Endothelial cell of umbilical vein (primary cell): ENCODE data around the gene SPEF1. TPM values are rescaled to one million over a fixed set of nuclear protein-coding genes. Genes with fewer than 3 reads are reported as not detected.
A peak's percentile ranks its signal among the peaks of the same experiment; 100 is the strongest.

Experiments
- BruUV-seq: library from RNA; stranded (reverse); fragments of 400-500 nt; replicated peaks from 2 replicates; lab custom pipeline; 2021; lab: Mats Ljungman, UMichigan
- CTCF ChIA-PET: fragments of 300-600, 350-600 bp; sonication (Branson Sonifier 250); formaldehyde crosslinking; loops from one replicate; lab custom pipeline; 2021; ENCODE audit warnings: antibody characterized with exemption, inconsistent platforms; lab: Charles Lee
- POLR2A ChIA-PET: fragments of 300-600, 350-600 bp; sonication (Branson Sonifier 250); formaldehyde crosslinking; loops from one replicate; lab custom pipeline; 2021; ENCODE audit warnings: antibody characterized with exemption, inconsistent platforms; lab: Charles Lee
- DNase-seq: peaks from one replicate; pipeline ENCODE4 v3.0.0-alpha.2; 2011; ENCODE audit warnings: low read depth, low spot score
- FAIRE-seq: peaks from 2 replicates; lab custom pipeline; 2011; peaks lifted over from hg19 to GRCh38; lab: Jason Lieb, UNC
- H2AFZ ChIP-seq: 2 replicates; pipeline ENCODE4 v1.6.0; 2012; ENCODE audit warnings: low read depth, low read length, control low read depth, inconsistent platforms
- H3K27ac ChIP-seq: 2 replicates; pipeline ENCODE4 v1.5.1; 2011; ENCODE audit warnings: low read depth, mild to moderate bottlenecking, control low read depth, low read length, moderate library complexity; ENCODE audit not compliant: insufficient read depth
- H3K27me3 ChIP-seq, 2 experiments: 2 replicates each; pipeline versions ENCODE4 v1.6.0 to v1.6.1; 2011; ENCODE audit warnings: low read length in 2 of 2, mixed read lengths in 1 of 2; ENCODE audit not compliant: control insufficient read depth in 2 of 2, insufficient read depth in 2 of 2
- H3K36me3 ChIP-seq, 2 experiments: 2 replicates in 1 of 2; 3 replicates in 1 of 2; pipeline ENCODE4 v1.5.1; 2011; ENCODE audit warnings: low read length in 2 of 2, mild to moderate bottlenecking in 1 of 2, moderate library complexity in 1 of 2; ENCODE audit not compliant: control insufficient read depth in 2 of 2, insufficient read depth in 2 of 2; ENCODE audit errors: extremely low read depth in 1 of 2
- H3K4me1 ChIP-seq: 3 replicates; pipeline ENCODE4 v1.5.1; 2011; ENCODE audit warnings: mild to moderate bottlenecking, low read length; ENCODE audit not compliant: control insufficient read depth, insufficient read depth; ENCODE audit errors: extremely low read depth
- H3K4me2 ChIP-seq: 2 replicates; pipeline ENCODE4 v1.6.1; 2011; ENCODE audit warnings: low read length, control low read depth, mixed read lengths; ENCODE audit not compliant: insufficient read depth
- H3K4me3 ChIP-seq, 3 experiments: fragments of 200-600 bp in 1 of 3; sonication (generic), shearing (Covaris generic) in 1 of 3; replicated peaks in 1 of 3; 2 replicates each; pipeline ENCODE4 v1.5.1; 2011 to 2016; ENCODE audit warnings: control low read depth in 3 of 3, low read length in 3 of 3, mild to moderate bottlenecking in 2 of 3, inconsistent platforms in 1 of 3, low read depth in 1 of 3, moderate library complexity in 1 of 3; ENCODE audit not compliant: insufficient read depth in 1 of 3
- H3K79me2 ChIP-seq: 2 replicates; pipeline ENCODE4 v1.6.0; 2012; ENCODE audit warnings: low read length, inconsistent platforms; ENCODE audit not compliant: control insufficient read depth, insufficient read depth
- H3K9ac ChIP-seq: replicated peaks from 2 replicates; pipeline ENCODE3; 2011; ENCODE audit warnings: low read length, control low read depth; ENCODE audit not compliant: insufficient read depth; ENCODE audit errors: extremely low read depth
- H3K9me1 ChIP-seq: replicated peaks from 3 replicates; pipeline ENCODE4 v1.6.0; 2011; ENCODE audit warnings: mild to moderate bottlenecking, low read length; ENCODE audit not compliant: control insufficient read depth, insufficient read depth; ENCODE audit errors: extremely low read depth
- H3K9me3 ChIP-seq: replicated peaks from 2 replicates; pipeline ENCODE4 v1.5.1; 2012; ENCODE audit warnings: low read length, inconsistent platforms; ENCODE audit not compliant: control insufficient read depth, insufficient read depth
- H4K20me1 ChIP-seq: replicated peaks from 2 replicates; pipeline ENCODE3; 2011; ENCODE audit warnings: mild to moderate bottlenecking, low read length; ENCODE audit not compliant: control insufficient read depth, insufficient read depth; ENCODE audit errors: extremely low read depth
- CTCF ChIP-seq, 2 donors: IDR thresholded peaks; 1 replicate in 1 of 2; 2 replicates in 1 of 2; pipeline ENCODE4 v1.5.1; 2011; ENCODE audit warnings: low read length in 2 of 2, mild to moderate bottlenecking in 2 of 2, moderate library complexity in 2 of 2, control low read depth in 1 of 2, inconsistent platforms in 1 of 2, low read depth in 1 of 2; ENCODE audit not compliant: insufficient read depth in 1 of 2; ENCODE audit errors: extremely low read depth in 1 of 2
- EZH2 ChIP-seq: IDR thresholded peaks from 2 replicates; pipeline ENCODE4 v1.6.1; 2012; ENCODE audit warnings: borderline replicate concordance, low read depth, mild to moderate bottlenecking, moderate library complexity, low read length, inconsistent platforms; ENCODE audit not compliant: severe bottlenecking
- FOS ChIP-seq: IDR thresholded peaks from 2 replicates; pipeline ENCODE4 v1.6.1; 2011; ENCODE audit warnings: mild to moderate bottlenecking, low read length, moderate library complexity, borderline replicate concordance; ENCODE audit not compliant: insufficient read depth
- GATA2 ChIP-seq: IDR thresholded peaks from 2 replicates; pipeline ENCODE4 v1.7.0; 2011; ENCODE audit warnings: low read depth, mild to moderate bottlenecking, moderate library complexity, mixed read lengths, low read length; ENCODE audit not compliant: insufficient read length, insufficient read depth
- JUN ChIP-seq: IDR thresholded peaks from 2 replicates; pipeline ENCODE4 v1.6.1; 2011; ENCODE audit warnings: borderline replicate concordance, low read depth; ENCODE audit not compliant: insufficient read length, insufficient read depth
- MAX ChIP-seq: IDR thresholded peaks from 2 replicates; pipeline ENCODE4 v1.6.1; 2011; ENCODE audit not compliant: insufficient read depth, insufficient read length
- MYC ChIP-seq: IDR thresholded peaks from one replicate; pipeline ENCODE4 v1.6.1; 2011; ENCODE audit warnings: mild to moderate bottlenecking, low read depth, low read length
- POLR2A ChIP-seq: IDR thresholded peaks from 2 replicates; pipeline ENCODE4 v1.6.1; 2012; ENCODE audit warnings: low read depth, mild to moderate bottlenecking, control low read depth, low read length
- POLR2AphosphoS5 ChIP-seq: IDR thresholded peaks from 2 replicates; pipeline ENCODE4 v1.6.1; 2012; ENCODE audit warnings: low read depth, mild to moderate bottlenecking, control low read depth, low read length, moderate library complexity; ENCODE audit not compliant: insufficient read depth
- dilution Hi-C: fragments of 300-500 bp; cut with MboI; formaldehyde crosslinking; loops from one replicate; pipeline ENCODE4 v1.15.0; 2019; ENCODE audit warnings: low sequenced_read_pairs; ENCODE audit not compliant: extremely low pct_ligation_motif_present
- intact Hi-C: fragments of 100-400 bp; cut with micrococcal nuclease; formaldehyde crosslinking; loops from one replicate; pipeline ENCODE4 v1.10.0; 2022
- polyA plus RNA-seq, 4 experiments: library from polyadenylated mRNA; depleted of rRNA in 3 of 4; stranded (reverse) in 3 of 4; unstranded in 1 of 4; fragments of >200 nt; gene quantifications; 2 replicates each; pipeline versions ENCODE4 v1.2.1 to v1.2.3, GENCODE V29; 2011 to 2012; ENCODE audit warnings: missing spikeins in 1 of 4
- total RNA-seq: library from RNA; stranded (reverse); gene quantifications from 2 replicates; pipeline ENCODE4 v1.2.3, GENCODE V29; 2021

Gene SPEF1
- total and polyA plus RNA-seq, 2 donors (not counting 3 experiments of a cell fraction or from before 2014, with no cell fraction given) = 0.07 to 0.44 TPM

DNA sequence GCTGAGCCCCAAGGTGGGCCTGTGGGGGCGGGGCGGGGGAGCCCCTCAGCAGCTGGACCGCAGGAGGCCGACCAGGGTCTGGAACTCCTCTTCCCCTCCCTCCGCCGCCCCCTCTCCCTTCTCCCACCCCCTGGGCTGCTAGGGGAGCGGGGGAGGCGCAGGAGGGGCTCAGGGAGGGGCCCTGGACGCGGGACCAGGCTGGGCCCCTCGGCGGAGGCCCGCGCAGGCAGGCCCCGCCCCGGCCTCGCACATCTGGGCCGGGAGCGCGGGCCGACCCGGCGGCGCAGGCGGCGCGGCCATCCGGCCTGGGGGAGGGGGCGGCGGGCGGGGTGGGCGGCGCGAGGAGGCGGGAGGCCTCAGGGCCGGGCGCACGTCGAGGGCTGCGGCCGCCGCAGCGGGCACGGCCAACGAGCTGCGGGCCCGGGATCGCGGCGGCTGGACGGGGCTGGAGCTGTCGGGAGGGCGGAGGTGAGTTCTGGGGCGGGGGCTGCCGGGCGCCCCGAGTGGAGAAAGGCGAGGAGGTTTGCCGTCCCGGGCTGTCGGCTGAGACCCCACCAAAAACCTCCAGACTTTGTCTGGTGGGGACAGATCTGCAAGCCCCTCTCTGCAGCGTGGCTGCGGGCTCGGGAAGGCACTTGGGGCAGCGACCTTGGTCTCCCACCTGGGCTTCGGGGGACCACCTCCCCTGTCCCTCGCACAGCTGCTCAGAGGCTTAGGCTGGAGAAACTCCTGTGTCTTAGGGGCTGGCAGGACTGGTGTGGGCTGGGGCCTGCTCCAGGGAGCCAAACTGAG is 48.7 kb downstream of the SPEF1 start, which contains the start of gene HSPA12B:
HSPA12B (plus strand) TSS at position 359 of the 792 bp plus-strand sequence. CDS start 5,990 bp downstream, outside the sequence.
- no peaks in the 10 kb centered on the region for H3K4me1 ChIP-seq
- ChIA-PET CTCF (interaction anchor here (1.0 to 7.2 kb wide), 5 partner anchors 12 to 46 kb away, joined by 3 to 40 read pairs (median 5); no protein-coding TSS in a partner anchor), POLR2A (no interaction called here)
- H3K27ac ChIP-seq = no peak within 1 kb of the TSS
- peaks cover 2 to 5% of the 10 kb centered on the region in 2 experiments for H3K27me3 ChIP-seq
- intact Hi-C loops = no loop called here
- H3K9me3 ChIP-seq = no peaks in the 10 kb centered on the region
- dilution Hi-C loops = no loop called here
- H3K4me2 ChIP-seq = peak within 1 kb of the TSS; percentile 46
- BruUV-seq = no TSS peak
- TF ChIP-seq MYC = no peak
- peak; percentile 60 for TF ChIP-seq EZH2
- no peak for FAIRE-seq
- H3K4me3 ChIP-seq = peak within 1 kb of the TSS; percentile 16 to 42 (median 34)
- H3K9ac ChIP-seq = no peak within 1 kb of the TSS
- no peak for DNase-seq
- H3K79me2 ChIP-seq = no peaks in the 10 kb centered on the region
- peak within 1 kb of the TSS; percentile 71 for H2AFZ ChIP-seq
- no peaks in the 10 kb centered on the region for H4K20me1 ChIP-seq
- H3K9me1 ChIP-seq = no peaks in the 10 kb centered on the region
- no peaks in the 10 kb centered on the region for H3K36me3 ChIP-seq

DNA sequence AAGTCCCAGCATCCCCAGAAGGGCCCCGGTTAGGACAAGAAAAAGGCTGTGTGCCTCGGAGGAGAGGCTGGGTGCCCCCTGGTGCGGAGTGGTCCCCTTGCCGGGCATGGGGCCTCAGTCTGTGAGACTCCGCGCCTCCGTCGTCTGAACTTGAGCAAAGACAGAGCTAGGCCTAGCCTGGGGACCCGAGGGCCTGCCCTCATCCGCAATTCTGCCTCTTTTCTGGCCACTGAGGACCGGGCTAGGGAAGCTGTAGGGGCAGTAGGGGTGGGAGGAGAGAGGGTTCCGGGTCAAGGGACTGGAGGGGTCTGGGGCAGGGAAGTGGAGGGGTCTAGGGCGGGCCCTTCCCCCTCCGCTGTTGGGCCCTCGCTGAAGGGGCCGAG is 49.3 kb downstream of the SPEF1 start:
- no peak overlapping the region for H2AFZ ChIP-seq
- intact Hi-C loops = no loop called here

More for the DNA sequence above, 49.3 kb downstream of the SPEF1 start:
- POLR2A ChIA-PET = no interaction called here
- H3K36me3 ChIP-seq = no peaks in the 10 kb centered on the region
- H3K4me3 ChIP-seq = no peak overlapping the region
- no peaks in the 10 kb centered on the region for H3K9me3 ChIP-seq
- no peaks in the 10 kb centered on the region for H3K4me1 ChIP-seq
- H3K27me3 ChIP-seq = peaks cover 6 to 10% of the 10 kb centered on the region in 2 experiments
- no peak for TF ChIP-seq POLR2AphosphoS5
- no peak for TF ChIP-seq JUN
- no peak for TF ChIP-seq POLR2A
- no peak for TF ChIP-seq MAX
- no peak for TF ChIP-seq MYC
- no peak for TF ChIP-seq EZH2
- no peak for TF ChIP-seq CTCF (IDR thresholded peaks at IDR 0.05; ENCODE audit: extremely low read depth in 1 of 2, insufficient read depth in 1 of 2, low read depth in 1 of 2, low read length in 2 of 2)
- no peak for TF ChIP-seq GATA2
- TF ChIP-seq FOS = no peak
- BruUV-seq = no TSS peak
- DNase-seq (no peak), FAIRE-seq (no peak)
- H3K4me2 ChIP-seq = no peak overlapping the region
- H4K20me1 ChIP-seq = no peaks in the 10 kb centered on the region
- H3K79me2 ChIP-seq = no peaks in the 10 kb centered on the region
- dilution Hi-C loops = no loop called here
- no peaks in the 10 kb centered on the region for H3K9me1 ChIP-seq
- H3K27ac ChIP-seq = no peak overlapping the region
- CTCF ChIA-PET = interaction anchor here (1.0 to 7.2 kb wide), 3 partner anchors 14 to 46 kb away, joined by 4 to 40 read pairs (median 6); no protein-coding TSS in a partner anchor
- H3K9ac ChIP-seq = no peak overlapping the region
